Peyer's patch (tissue), 4 donors: ENCODE measurements around the gene KLHL3.

Experiments
- POLR2A ChIP-seq, 2 donors: fragments of 450-650 bp; IDR thresholded peaks; one replicate each; pipeline ENCODE4 v1.5.1; 2017; ENCODE audit warnings: antibody characterized with exemption in 2 of 2, mild to moderate bottlenecking in 2 of 2, moderate library complexity in 2 of 2
- TF ChIP-seq, protein P1 (sequence below), 6 experiments: fragments of 450-650 bp in 4 of 6; fragments of 200-600 bp in 2 of 6; sonication (generic) in 1 of 6; IDR thresholded peaks; one replicate each; pipeline ENCODE4 v1.5.1; 2017 to 2019; ENCODE audit warnings: antibody characterized with exemption in 6 of 6, mild to moderate bottlenecking in 3 of 6, moderate library complexity in 1 of 6

DNA sequence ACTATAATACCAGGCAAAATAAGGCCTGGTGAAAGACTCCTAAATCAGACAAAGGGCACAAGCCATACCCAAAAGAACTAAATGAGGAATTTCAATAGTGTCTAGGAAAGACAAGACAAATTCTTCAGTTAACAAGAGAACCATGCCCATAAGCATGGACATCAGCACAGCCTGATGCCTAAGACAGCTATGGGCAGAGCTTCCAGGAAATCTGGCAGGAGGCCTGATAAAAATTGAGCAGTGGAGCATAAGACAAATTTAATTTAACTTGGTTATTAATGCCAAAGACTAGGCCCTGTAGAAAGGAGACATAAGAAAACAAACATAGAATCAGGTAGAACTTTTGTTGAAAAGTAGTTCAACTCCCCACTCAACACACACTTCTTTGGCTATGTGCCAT, 17.3 kb downstream of the KLHL3 start:
- TF ChIP-seq, protein P1, sequence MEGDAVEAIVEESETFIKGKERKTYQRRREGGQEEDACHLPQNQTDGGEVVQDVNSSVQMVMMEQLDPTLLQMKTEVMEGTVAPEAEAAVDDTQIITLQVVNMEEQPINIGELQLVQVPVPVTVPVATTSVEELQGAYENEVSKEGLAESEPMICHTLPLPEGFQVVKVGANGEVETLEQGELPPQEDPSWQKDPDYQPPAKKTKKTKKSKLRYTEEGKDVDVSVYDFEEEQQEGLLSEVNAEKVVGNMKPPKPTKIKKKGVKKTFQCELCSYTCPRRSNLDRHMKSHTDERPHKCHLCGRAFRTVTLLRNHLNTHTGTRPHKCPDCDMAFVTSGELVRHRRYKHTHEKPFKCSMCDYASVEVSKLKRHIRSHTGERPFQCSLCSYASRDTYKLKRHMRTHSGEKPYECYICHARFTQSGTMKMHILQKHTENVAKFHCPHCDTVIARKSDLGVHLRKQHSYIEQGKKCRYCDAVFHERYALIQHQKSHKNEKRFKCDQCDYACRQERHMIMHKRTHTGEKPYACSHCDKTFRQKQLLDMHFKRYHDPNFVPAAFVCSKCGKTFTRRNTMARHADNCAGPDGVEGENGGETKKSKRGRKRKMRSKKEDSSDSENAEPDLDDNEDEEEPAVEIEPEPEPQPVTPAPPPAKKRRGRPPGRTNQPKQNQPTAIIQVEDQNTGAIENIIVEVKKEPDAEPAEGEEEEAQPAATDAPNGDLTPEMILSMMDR (IDR thresholded peaks at IDR 0.05): no peak
- TF ChIP-seq POLR2A (IDR thresholded peaks at IDR 0.05): no peak
